Endothelial cell of umbilical vein (primary cell): ENCODE measurements around the gene PHAF1. TPM values are rescaled to one million over a fixed set of nuclear protein-coding genes. Genes with fewer than 3 reads are reported as not detected.
"Not testable (repeated sequence)": the region's sequence is repeated elsewhere in the genome, so short reads cannot be mapped to it uniquely, and the experiment has no call there.

Source experiments
- BruUV-seq: library from RNA; stranded (reverse); fragments of 400-500 nt; replicated peaks from 2 replicates; lab custom pipeline; 2021; lab: Mats Ljungman, UMichigan
- CTCF ChIA-PET: fragments of 300-600, 350-600 bp; sonication (Branson Sonifier 250); formaldehyde crosslinking; loops from one replicate; lab custom pipeline; 2021; ENCODE audit warnings: antibody characterized with exemption, inconsistent platforms; lab: Charles Lee
- POLR2A ChIA-PET: fragments of 300-600, 350-600 bp; sonication (Branson Sonifier 250); formaldehyde crosslinking; loops from one replicate; lab custom pipeline; 2021; ENCODE audit warnings: antibody characterized with exemption, inconsistent platforms; lab: Charles Lee
- DNase-seq: peaks from one replicate; pipeline ENCODE4 v3.0.0-alpha.2; 2011; ENCODE audit warnings: low read depth, low spot score
- FAIRE-seq: peaks from 2 replicates; lab custom pipeline; 2011; peaks lifted over from hg19 to GRCh38; lab: Jason Lieb, UNC
- H2AFZ ChIP-seq: 2 replicates; pipeline ENCODE4 v1.6.0; 2012; ENCODE audit warnings: low read depth, low read length, control low read depth, inconsistent platforms
- H3K27ac ChIP-seq: 2 replicates; pipeline ENCODE4 v1.5.1; 2011; ENCODE audit warnings: low read depth, mild to moderate bottlenecking, control low read depth, low read length, moderate library complexity; ENCODE audit not compliant: insufficient read depth
- H3K27me3 ChIP-seq, 2 experiments: 2 replicates each; pipeline versions ENCODE4 v1.6.0 to v1.6.1; 2011; ENCODE audit warnings: low read length in 2 of 2, mixed read lengths in 1 of 2; ENCODE audit not compliant: control insufficient read depth in 2 of 2, insufficient read depth in 2 of 2
- H3K36me3 ChIP-seq, 2 experiments: 2 replicates in 1 of 2; 3 replicates in 1 of 2; pipeline ENCODE4 v1.5.1; 2011; ENCODE audit warnings: low read length in 2 of 2, mild to moderate bottlenecking in 1 of 2, moderate library complexity in 1 of 2; ENCODE audit not compliant: control insufficient read depth in 2 of 2, insufficient read depth in 2 of 2; ENCODE audit errors: extremely low read depth in 1 of 2
- H3K4me1 ChIP-seq: 3 replicates; pipeline ENCODE4 v1.5.1; 2011; ENCODE audit warnings: mild to moderate bottlenecking, low read length; ENCODE audit not compliant: control insufficient read depth, insufficient read depth; ENCODE audit errors: extremely low read depth
- H3K4me2 ChIP-seq: 2 replicates; pipeline ENCODE4 v1.6.1; 2011; ENCODE audit warnings: low read length, control low read depth, mixed read lengths; ENCODE audit not compliant: insufficient read depth
- H3K4me3 ChIP-seq, 3 experiments: fragments of 200-600 bp in 1 of 3; sonication (generic), shearing (Covaris generic) in 1 of 3; replicated peaks in 1 of 3; 2 replicates each; pipeline ENCODE4 v1.5.1; 2011 to 2016; ENCODE audit warnings: control low read depth in 3 of 3, low read length in 3 of 3, mild to moderate bottlenecking in 2 of 3, inconsistent platforms in 1 of 3, low read depth in 1 of 3, moderate library complexity in 1 of 3; ENCODE audit not compliant: insufficient read depth in 1 of 3
- H3K79me2 ChIP-seq: 2 replicates; pipeline ENCODE4 v1.6.0; 2012; ENCODE audit warnings: low read length, inconsistent platforms; ENCODE audit not compliant: control insufficient read depth, insufficient read depth
- H3K9ac ChIP-seq: replicated peaks from 2 replicates; pipeline ENCODE3; 2011; ENCODE audit warnings: low read length, control low read depth; ENCODE audit not compliant: insufficient read depth; ENCODE audit errors: extremely low read depth
- H3K9me1 ChIP-seq: replicated peaks from 3 replicates; pipeline ENCODE4 v1.6.0; 2011; ENCODE audit warnings: mild to moderate bottlenecking, low read length; ENCODE audit not compliant: control insufficient read depth, insufficient read depth; ENCODE audit errors: extremely low read depth
- H3K9me3 ChIP-seq: replicated peaks from 2 replicates; pipeline ENCODE4 v1.5.1; 2012; ENCODE audit warnings: low read length, inconsistent platforms; ENCODE audit not compliant: control insufficient read depth, insufficient read depth
- H4K20me1 ChIP-seq: replicated peaks from 2 replicates; pipeline ENCODE3; 2011; ENCODE audit warnings: mild to moderate bottlenecking, low read length; ENCODE audit not compliant: control insufficient read depth, insufficient read depth; ENCODE audit errors: extremely low read depth
- FOS ChIP-seq: IDR thresholded peaks from 2 replicates; pipeline ENCODE4 v1.6.1; 2011; ENCODE audit warnings: mild to moderate bottlenecking, low read length, moderate library complexity, borderline replicate concordance; ENCODE audit not compliant: insufficient read depth
- GATA2 ChIP-seq: IDR thresholded peaks from 2 replicates; pipeline ENCODE4 v1.7.0; 2011; ENCODE audit warnings: low read depth, mild to moderate bottlenecking, moderate library complexity, mixed read lengths, low read length; ENCODE audit not compliant: insufficient read length, insufficient read depth
- JUN ChIP-seq: IDR thresholded peaks from 2 replicates; pipeline ENCODE4 v1.6.1; 2011; ENCODE audit warnings: borderline replicate concordance, low read depth; ENCODE audit not compliant: insufficient read length, insufficient read depth
- MYC ChIP-seq: IDR thresholded peaks from one replicate; pipeline ENCODE4 v1.6.1; 2011; ENCODE audit warnings: mild to moderate bottlenecking, low read depth, low read length
- POLR2A ChIP-seq: IDR thresholded peaks from 2 replicates; pipeline ENCODE4 v1.6.1; 2012; ENCODE audit warnings: low read depth, mild to moderate bottlenecking, control low read depth, low read length
- POLR2AphosphoS5 ChIP-seq: IDR thresholded peaks from 2 replicates; pipeline ENCODE4 v1.6.1; 2012; ENCODE audit warnings: low read depth, mild to moderate bottlenecking, control low read depth, low read length, moderate library complexity; ENCODE audit not compliant: insufficient read depth
- dilution Hi-C: fragments of 300-500 bp; cut with MboI; formaldehyde crosslinking; loops from one replicate; pipeline ENCODE4 v1.15.0; 2019; ENCODE audit warnings: low sequenced_read_pairs; ENCODE audit not compliant: extremely low pct_ligation_motif_present
- intact Hi-C: fragments of 100-400 bp; cut with micrococcal nuclease; formaldehyde crosslinking; loops from one replicate; pipeline ENCODE4 v1.10.0; 2022
- polyA plus RNA-seq, 4 experiments: library from polyadenylated mRNA; depleted of rRNA in 3 of 4; stranded (reverse) in 3 of 4; unstranded in 1 of 4; fragments of >200 nt; gene quantifications; 2 replicates each; pipeline versions ENCODE4 v1.2.1 to v1.2.3, GENCODE V29; 2011 to 2012; ENCODE audit warnings: missing spikeins in 1 of 4
- total RNA-seq: library from RNA; stranded (reverse); gene quantifications from 2 replicates; pipeline ENCODE4 v1.2.3, GENCODE V29; 2021
- TF ChIP-seq, protein P1 (sequence below): IDR thresholded peaks from 2 replicates; pipeline ENCODE4 v1.6.1; 2011; ENCODE audit not compliant: insufficient read depth, insufficient read length
- TF ChIP-seq, protein P2 (sequence below), 2 donors: IDR thresholded peaks; 1 replicate in 1 of 2; 2 replicates in 1 of 2; pipeline ENCODE4 v1.5.1; 2011; ENCODE audit warnings: low read length in 2 of 2, mild to moderate bottlenecking in 2 of 2, moderate library complexity in 2 of 2, control low read depth in 1 of 2, inconsistent platforms in 1 of 2, low read depth in 1 of 2; ENCODE audit not compliant: insufficient read depth in 1 of 2; ENCODE audit errors: extremely low read depth in 1 of 2

Gene PHAF1
- total and polyA plus RNA-seq, 2 donors (not counting 3 experiments of a cell fraction or from before 2014, with no cell fraction given) = 18.5 to 21.9 TPM

DNA sequence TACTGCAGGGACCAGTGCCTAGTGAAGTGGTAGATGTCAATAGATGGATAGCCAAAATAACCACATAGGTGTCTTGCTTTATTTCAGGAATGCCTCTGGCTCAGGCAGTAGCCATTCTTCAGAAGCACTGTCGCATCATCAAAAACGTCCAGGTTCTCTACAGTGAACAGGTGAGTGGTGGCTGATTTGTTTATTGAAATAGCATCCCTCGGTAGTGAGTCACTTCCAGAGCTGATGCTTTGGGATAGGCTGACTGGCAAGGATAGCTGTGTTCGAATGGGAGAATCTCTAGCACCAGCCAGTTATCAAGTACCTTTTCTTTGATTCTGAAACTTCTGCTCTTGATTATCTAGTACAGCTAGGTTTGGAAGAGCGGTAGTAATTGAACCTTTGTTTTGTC lies 10.3 kb downstream of the PHAF1 start:
- peaks cover 0 to 11% of the 10 kb centered on the region in 2 experiments for H3K36me3 ChIP-seq

DNA sequence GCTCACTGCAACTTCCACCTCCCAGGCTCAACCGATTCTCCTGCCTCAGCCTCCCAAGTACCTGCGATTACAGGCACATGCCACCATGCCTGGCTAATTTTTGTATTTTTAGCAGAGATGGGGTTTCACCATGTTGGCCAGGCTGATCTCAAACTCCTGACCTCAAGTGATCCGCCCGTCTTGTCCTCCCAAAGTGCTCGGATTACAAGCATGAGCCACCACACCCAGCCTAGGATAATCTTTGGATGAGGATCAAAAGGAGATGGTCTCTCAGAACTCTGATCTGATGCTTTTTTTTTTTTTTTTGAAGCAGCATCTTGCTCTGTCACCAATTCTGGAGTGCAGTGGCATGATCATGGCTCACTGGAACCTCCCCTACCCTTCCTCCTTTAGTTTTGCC lies 13.1 kb downstream of the PHAF1 start:
- BruUV-seq, CTCF ChIA-PET, H3K4me3 ChIP-seq, H3K79me2 ChIP-seq, H3K4me1 ChIP-seq, H2AFZ ChIP-seq, H3K9me3 ChIP-seq, intact Hi-C loops, H3K9me1 ChIP-seq, H3K9ac ChIP-seq, H3K4me2 ChIP-seq, H3K27ac ChIP-seq, dilution Hi-C loops, POLR2A ChIA-PET, H3K27me3 ChIP-seq, DNase-seq, H4K20me1 ChIP-seq, FAIRE-seq: not testable (repeated sequence)
- peaks cover 0 to 13% of the 10 kb centered on the region in 2 experiments for H3K36me3 ChIP-seq

More for the DNA sequence above, 10.3 kb downstream of the PHAF1 start:
- no peaks in the 10 kb centered on the region for H3K4me1 ChIP-seq
- no peaks in the 10 kb centered on the region for H3K27me3 ChIP-seq
- H2AFZ ChIP-seq = no peak overlapping the region
- dilution Hi-C loops (no loop called here), intact Hi-C loops (no loop called here)
- DNase-seq (no peak), FAIRE-seq (no peak)
- H3K9me3 ChIP-seq = no peaks in the 10 kb centered on the region
- no peaks in the 10 kb centered on the region for H3K9me1 ChIP-seq
- ChIA-PET POLR2A (interaction anchor here (0.7 kb wide), 1 partner anchor 121 kb away, joined by 8 read pairs; no protein-coding TSS in a partner anchor), CTCF (interaction anchor here (0.7 to 2.6 kb wide), 4 partner anchors 16 to 102 kb away, joined by 3 to 10 read pairs (median 4); no protein-coding TSS in a partner anchor)
- H3K9ac ChIP-seq = no peak overlapping the region
- TF ChIP-seq MYC (no peak), FOS (no peak), POLR2A (no peak), GATA2 (no peak), POLR2AphosphoS5 (no peak), JUN (no peak)
- TF ChIP-seq, protein P1, sequence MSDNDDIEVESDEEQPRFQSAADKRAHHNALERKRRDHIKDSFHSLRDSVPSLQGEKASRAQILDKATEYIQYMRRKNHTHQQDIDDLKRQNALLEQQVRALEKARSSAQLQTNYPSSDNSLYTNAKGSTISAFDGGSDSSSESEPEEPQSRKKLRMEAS = no peak
- TF ChIP-seq, protein P2, sequence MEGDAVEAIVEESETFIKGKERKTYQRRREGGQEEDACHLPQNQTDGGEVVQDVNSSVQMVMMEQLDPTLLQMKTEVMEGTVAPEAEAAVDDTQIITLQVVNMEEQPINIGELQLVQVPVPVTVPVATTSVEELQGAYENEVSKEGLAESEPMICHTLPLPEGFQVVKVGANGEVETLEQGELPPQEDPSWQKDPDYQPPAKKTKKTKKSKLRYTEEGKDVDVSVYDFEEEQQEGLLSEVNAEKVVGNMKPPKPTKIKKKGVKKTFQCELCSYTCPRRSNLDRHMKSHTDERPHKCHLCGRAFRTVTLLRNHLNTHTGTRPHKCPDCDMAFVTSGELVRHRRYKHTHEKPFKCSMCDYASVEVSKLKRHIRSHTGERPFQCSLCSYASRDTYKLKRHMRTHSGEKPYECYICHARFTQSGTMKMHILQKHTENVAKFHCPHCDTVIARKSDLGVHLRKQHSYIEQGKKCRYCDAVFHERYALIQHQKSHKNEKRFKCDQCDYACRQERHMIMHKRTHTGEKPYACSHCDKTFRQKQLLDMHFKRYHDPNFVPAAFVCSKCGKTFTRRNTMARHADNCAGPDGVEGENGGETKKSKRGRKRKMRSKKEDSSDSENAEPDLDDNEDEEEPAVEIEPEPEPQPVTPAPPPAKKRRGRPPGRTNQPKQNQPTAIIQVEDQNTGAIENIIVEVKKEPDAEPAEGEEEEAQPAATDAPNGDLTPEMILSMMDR (IDR thresholded peaks at IDR 0.05; ENCODE audit: extremely low read depth in 1 of 2, insufficient read depth in 1 of 2, low read depth in 1 of 2, low read length in 2 of 2) = no peak
- no peak overlapping the region for H3K4me2 ChIP-seq
- no peaks in the 10 kb centered on the region for H4K20me1 ChIP-seq
- no TSS peak for BruUV-seq
- H3K4me3 ChIP-seq = no peak overlapping the region
- H3K27ac ChIP-seq = no peak overlapping the region
- peaks cover 8% of the 10 kb centered on the region for H3K79me2 ChIP-seq
